Measurements from ENCODE around the gene MTMR2.
A peak's percentile ranks its signal among the peaks of the same experiment; 100 is the strongest.

Gene MTMR2

DNA sequence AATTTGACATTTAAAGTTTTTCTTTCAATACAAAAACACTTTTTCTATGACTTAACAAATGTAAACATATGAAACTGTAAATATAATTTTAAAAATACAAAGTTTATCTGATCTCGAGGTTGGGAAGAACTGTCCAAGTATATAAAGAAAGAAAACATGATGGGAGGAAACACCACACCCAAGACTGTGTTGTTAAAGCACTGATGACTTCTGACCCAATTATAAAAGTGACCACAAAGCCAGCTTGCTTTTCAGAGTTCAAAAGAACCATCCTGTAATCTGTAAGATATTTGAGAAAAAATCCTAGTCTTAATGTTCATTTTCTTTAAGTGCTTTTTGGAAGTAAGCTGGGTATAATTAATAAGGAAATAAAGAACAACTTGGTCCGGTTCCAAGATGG is 118.0 kb downstream of the MTMR2 start:
- no peak for DNase-seq

DNA sequence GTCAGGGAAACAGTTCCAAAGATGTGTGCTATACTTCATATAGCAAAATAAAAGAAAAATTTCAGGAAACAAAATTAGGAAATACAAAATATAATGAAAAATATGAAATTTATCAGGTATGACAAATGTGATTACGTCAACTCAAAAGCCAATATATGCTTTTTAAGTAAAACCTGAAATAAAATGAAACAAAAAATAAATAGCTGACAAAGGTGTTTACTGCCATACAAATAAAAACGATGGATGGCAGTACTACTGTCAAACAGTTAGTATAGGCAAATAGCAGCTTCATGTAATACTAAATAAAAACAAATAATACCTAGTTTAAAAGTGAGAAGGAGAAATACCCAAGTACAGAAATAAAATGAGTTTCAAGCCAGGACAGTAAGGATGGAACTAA is 119.9 kb downstream of the MTMR2 start:
- no peak for DNase-seq

DNA sequence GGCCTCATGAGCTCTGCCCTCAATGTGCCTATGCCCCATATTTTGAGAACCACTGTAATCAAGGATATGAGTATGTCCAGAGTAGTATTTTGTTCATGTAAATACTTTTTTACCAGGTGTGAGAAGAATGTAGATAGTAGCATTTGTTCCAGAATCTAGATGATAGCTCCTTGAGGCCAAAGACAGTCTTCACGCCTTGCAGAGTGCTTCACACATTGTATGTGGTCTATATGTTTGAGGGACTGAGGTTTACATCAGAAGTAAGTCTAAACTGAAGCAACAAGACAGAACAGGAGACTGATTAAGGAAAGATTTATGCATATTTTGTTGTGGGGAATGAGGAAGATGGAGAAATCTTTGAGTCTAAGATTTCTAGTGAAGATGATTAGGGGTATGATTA is 121.1 kb downstream of the MTMR2 start:
- no peak for DNase-seq

DNA sequence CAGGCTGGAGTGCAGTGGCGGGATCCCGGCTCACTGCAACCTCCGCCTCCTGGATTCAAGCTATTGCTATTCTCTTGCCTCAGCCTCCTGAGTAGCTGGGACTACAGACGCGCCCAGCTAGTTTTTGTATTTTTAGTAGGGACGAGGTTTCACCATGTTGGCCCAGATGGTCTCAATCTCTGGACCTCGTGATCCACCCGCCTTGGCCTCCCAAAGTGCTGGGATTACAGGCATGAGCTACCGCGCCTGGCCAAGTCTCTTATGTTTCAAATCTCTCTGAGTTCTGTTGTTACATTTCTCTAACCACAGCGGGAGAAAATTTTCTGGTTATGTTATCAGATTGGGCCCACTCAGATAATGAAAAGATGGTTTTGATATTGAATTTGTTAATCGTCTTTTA is 123.5 kb downstream of the MTMR2 start:
- no peak for DNase-seq

DNA sequence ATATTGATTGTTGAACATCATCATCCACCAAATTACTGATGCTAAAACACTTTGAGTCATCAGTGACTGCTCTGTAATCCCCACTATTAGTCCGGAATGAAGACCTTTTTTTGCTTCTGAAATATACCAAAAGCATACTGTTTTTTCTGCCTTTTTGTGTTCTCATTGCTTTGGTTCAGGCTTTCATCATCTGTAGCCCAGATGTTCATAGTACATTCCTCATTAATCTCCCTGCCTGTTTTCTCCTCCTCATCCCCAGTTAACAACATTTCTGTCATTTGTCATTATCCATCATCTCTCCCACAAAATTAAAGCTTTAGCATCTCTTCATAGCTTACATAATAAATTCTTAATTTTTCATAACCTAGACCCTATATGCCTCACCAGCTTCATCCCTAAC is 124.4 kb downstream of the MTMR2 start:
- no peak for DNase-seq

DNA sequence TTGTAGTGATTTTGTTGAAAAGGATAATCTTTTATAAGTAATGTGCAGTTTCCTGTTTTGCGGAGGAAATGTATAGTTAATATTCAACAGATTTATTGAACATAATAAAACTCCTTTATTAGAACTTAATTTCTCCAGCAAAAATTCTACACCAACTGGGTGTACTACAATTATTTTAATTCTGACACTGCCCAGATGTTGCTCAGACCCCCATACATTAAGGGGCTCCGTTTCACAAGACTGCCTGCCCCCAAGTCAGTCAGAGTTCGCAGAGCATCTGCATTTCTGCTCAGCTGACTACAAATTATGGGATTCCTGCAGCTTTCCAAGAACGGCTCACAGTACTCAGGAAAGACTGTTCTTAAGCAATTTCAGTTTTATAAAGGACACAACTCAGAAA is 127.4 kb downstream of the MTMR2 start:
- no peak for DNase-seq

DNA sequence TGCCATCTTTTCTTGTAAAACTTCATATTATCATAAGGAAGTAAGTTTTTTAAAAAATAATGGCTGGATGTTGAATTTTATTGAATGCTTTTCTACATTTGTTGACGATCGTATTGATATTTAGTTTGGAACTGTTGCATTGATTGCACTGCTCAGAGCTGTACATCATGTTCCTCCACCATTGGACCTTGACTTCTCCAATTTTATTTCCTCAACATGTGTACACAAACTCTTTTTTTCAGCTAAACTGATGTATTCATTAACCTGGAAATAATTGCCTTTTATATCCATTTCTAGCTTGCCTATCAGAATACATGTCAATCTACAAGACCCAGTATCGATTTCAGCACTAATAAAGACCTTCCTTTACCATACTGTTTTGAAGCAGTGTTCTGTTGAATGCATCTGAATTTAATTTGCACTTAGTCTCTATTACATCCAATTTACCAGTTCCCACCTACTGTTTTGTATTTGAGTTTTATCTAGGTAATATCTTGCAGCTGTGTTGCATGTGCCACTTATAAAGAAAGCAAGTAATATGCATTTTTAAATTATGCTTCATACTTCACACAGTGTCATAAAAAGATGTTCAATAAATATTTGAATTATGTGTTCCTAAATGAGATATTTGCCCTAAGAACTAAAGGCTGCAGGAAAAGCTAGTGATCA is 128.1 kb downstream of the MTMR2 start:
- no peak for DNase-seq

DNA sequence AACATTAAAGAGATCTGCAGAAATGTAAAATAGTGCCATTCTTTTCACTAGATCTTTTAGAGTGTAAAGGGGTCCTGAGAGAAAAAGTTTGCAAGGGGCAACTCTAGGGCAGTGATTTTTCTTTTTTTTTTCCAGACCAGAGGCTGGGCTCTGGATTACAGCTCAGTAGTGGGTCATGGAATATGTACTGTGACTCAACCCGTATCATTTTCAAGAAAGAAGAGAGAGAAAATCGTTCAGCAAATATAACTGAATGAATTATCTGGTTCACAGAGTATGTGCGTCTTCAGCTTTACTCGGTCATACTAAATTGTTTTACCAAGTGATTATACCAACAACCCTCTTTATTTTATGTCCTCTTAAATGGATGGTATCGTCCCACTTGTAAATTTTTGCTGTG is 129.8 kb downstream of the MTMR2 start:
- no peak for DNase-seq

DNA sequence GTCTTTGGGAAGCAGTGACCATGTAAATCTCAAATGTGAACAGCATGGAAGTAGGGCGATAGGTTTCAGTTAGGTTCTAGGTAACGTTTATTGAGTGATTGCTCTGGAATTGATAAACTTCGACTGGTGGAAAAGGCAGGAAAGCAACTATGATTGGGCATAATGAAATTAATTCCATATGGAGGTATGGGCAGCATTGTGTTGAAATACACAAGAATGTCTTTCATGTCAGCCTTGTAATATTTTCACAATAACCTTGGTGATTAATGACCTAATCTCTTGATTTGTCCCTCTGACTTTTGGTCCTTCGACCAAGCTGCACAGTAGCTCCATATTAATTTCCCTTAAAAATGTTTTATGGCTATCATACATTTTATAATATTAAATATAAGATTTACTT is 130.8 kb downstream of the MTMR2 start:
- no peak for DNase-seq

DNA sequence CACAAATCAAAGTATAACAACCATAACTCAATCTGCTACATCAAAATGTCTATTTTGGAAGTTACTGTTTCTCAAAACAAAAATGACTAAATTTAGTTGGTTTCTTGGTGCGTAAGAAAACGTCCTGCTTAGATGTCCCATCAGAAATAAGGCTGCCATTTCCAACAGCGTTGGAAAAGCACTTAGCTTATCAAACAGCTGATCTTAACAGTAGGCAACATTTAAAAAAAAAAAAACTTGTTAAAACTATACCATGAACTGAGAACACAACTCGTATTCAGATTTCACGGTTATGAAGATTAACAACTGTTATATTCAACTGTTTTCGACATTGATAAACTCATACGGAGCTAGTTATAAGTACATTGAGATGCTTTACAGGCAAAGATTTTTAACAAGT is 131.2 kb downstream of the MTMR2 start:
- no peak for DNase-seq

DNA sequence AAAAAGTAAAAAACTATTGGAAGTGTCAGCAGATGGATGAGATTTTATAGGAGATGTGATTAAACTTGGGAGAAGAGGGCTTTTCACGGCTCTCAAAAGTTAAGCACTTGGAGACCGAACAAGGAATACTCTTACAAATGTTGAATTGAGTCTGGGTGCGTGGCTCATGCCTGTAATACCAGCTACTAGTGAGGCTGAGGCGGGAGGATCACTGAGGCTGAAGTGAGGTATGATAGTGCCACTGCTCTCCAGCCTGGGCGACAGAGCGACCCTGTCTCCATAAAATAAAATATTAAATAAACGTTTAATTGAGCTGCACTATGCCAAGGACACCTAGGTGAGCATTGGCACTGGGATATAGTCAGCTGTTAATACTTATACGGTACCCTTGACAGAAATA is 131.7 kb downstream of the MTMR2 start:
- no peak for DNase-seq

DNA sequence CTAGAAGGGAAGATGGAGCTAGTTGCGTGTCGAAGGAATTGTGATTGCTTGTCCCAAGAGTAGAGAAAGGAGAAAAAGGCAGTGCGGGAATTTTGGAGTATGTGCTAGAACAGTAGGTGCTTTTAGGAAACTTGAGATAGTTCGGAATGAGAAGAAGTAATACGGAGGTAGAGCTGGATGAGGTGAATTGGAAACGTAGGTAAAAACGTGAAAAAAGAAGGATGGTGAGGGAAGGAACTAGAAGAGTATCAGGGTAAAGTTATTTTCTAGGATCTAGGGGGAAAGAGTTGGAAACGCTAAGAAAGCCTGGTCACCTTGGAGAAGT is 132.2 kb downstream of the MTMR2 start:
- DNase-seq: no peak

DNA sequence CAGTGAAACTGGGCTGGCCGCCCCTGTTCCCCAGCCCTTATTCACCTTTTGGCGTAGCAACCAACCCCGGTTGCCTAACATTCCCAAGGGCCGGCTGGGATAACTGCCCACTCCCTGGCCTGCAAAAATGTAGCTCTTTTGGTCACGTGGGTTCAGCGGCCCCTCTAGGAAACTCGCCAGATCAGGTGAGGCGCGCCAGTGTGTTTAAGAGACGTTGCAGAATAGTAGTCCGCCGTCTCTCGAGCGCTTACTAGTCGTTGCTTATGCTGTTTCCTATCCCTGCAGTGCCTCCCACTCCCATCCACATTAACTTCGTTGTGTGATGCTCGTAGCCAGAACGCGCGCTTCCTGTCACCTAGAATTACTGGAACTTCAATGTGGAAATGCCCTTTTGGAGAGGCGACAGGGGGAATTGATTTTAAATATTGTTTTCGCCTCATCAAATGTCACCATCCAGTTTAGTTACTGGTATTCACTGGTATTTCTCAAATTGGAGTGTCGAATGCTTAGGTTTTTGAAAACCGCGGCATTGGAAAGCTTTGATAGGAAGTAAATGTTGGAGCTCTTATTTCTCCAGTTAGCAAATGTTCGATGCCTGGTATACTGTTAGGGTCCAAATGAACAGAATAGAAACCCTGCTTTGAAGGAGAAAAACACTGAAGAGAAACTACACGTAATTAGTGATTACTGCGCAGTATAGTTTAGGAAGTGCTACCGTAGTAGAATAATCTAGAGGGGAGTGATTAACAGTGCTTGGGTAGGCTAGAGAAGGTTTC is 132.8 kb downstream of the MTMR2 start:
- DNase-seq: no peak

DNA sequence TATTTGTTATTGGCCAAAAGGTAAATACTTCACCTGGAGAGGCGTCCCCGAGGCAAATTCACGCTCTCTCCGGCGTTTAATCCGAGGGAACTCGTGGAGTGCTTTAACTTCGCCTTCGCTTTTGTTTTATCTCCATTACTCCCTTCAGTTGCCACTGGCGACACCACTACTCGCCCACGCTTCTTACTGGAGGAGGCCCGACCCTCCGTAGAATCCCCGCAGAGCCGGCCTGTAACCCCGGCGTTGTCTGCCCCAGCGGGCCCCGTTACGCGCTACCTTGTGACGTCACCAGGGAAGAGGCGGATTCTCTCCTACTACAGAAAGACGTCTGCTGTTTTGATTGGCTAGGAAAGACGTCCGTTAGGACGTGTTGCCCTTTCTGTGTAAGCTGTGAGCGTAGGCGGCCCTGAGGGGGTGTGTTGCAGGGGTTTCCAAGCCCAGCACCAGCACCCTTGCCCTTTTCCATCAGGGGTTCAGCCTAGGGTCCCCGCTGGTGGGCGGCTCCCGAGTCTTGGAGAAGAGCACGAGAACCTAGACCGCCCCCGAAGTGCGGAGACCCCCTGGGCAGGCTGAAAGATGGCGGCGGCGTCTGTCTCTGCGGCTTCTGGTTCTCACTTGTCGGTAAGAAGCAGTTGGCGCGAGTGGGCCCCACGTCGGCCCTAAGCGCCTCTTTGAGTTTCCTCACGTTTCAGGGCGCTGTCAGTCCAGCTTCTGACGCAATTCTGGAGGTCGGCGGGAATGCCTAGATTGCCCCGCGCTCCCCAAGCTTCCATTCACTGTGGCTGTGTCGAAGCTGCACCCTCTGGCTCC is 133.6 kb downstream of the MTMR2 start, which contains the start of gene CEP57:
Gene CEP57 (plus strand): TSS at position 376 of the 810 bp plus-strand sequence. CDS start 201 bp downstream, at position 577.
- peak; percentile 75 for DNase-seq

DNA sequence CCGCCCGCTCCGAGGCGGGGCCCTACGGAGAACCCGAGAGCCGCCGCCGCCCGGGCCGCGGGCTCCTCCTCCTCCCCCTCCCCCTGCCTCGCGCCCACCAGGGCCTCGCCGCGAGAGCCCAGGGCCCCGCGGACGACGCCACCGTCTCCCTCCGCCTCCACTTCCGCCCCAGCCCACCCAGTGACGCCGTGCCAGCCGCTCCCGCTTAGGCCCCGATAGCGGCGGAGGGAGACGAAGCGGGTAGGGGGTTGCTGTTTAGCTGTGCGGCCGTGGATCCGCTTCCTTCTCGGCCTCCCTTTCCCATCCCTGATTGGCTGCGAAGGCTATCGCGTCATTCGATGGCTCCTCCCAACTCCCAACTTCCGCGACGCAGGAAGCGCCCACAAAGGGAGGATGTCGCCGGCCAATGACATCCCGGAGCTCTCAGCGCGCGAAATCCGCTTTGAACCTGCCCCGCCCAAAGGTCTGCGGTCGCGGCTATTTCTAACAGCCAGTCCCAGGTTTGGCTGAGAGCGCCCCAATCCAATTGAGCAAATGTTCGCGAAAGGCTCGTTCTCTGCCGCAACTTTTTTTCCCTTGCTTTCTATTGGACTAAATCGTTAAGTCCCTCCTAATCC is 134.3 kb downstream of the MTMR2 start, which contains the start of gene FAM76B:
Gene FAM76B (minus strand): TSS at position 277 of the 617 bp plus-strand sequence. CDS start 304 bp downstream, outside the sequence.
- peak; percentile 90 for DNase-seq

DNA sequence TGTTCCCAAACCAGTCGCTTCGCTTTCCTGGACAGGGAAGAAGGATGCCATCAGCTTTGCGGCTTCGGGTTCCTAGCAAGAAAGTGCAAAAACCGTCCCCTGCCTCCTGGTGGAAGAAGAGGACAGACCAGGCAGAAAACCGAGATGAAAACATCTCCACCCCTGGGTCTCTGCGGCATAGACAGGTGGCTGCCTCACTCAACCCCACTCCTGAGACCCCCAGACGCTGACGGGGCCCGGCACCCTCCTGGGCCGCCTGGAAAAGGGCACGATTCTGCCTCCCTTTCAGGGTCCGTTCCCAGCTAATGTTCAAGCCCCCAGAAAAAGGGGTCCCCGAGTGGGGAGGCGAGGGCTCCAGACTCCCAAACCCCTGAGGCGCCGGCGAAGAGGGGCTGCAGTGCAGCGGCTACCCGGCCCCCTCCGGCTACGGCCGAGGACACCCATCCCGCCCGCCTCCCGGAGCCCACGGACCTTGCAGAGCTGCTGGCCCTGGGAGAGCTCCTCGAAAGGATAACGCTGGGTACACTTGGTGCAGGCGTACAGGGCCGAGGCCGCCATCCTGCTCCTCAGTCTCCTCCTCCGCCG is 134.9 kb downstream of the MTMR2 start:
- DNase-seq: no peak
